Endothelial cell of umbilical vein (primary cell): ENCODE measurements around the gene ST6GALNAC6.

Source experiments
- CTCF ChIP-seq, 2 donors: IDR thresholded peaks; 1 replicate in 1 of 2; 2 replicates in 1 of 2; pipeline ENCODE4 v1.5.1; 2011; ENCODE audit warnings: low read length in 2 of 2, mild to moderate bottlenecking in 2 of 2, moderate library complexity in 2 of 2, control low read depth in 1 of 2, inconsistent platforms in 1 of 2, low read depth in 1 of 2; ENCODE audit not compliant: insufficient read depth in 1 of 2; ENCODE audit errors: extremely low read depth in 1 of 2
- EZH2 ChIP-seq: IDR thresholded peaks from 2 replicates; pipeline ENCODE4 v1.6.1; 2012; ENCODE audit warnings: borderline replicate concordance, low read depth, mild to moderate bottlenecking, moderate library complexity, low read length, inconsistent platforms; ENCODE audit not compliant: severe bottlenecking
- MYC ChIP-seq: IDR thresholded peaks from one replicate; pipeline ENCODE4 v1.6.1; 2011; ENCODE audit warnings: mild to moderate bottlenecking, low read depth, low read length
- POLR2A ChIP-seq: IDR thresholded peaks from 2 replicates; pipeline ENCODE4 v1.6.1; 2012; ENCODE audit warnings: low read depth, mild to moderate bottlenecking, control low read depth, low read length
- POLR2AphosphoS5 ChIP-seq: IDR thresholded peaks from 2 replicates; pipeline ENCODE4 v1.6.1; 2012; ENCODE audit warnings: low read depth, mild to moderate bottlenecking, control low read depth, low read length, moderate library complexity; ENCODE audit not compliant: insufficient read depth
- TF ChIP-seq, protein P1 (sequence below): IDR thresholded peaks from 2 replicates; pipeline ENCODE4 v1.6.1; 2011; ENCODE audit not compliant: insufficient read depth, insufficient read length

GRCh38 chr9:127934248-127934647 lies 34.8 kb upstream of the ST6GALNAC6 start:
- no peak for TF ChIP-seq CTCF (IDR thresholded peaks at IDR 0.05; ENCODE audit: extremely low read depth in 1 of 2, insufficient read depth in 1 of 2, low read depth in 1 of 2, low read length in 2 of 2)
- TF ChIP-seq EZH2 = no peak
- TF ChIP-seq POLR2AphosphoS5 = no peak
- TF ChIP-seq MYC = no peak
- no peak for TF ChIP-seq POLR2A
- TF ChIP-seq, protein P1, sequence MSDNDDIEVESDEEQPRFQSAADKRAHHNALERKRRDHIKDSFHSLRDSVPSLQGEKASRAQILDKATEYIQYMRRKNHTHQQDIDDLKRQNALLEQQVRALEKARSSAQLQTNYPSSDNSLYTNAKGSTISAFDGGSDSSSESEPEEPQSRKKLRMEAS = no peak
